Caco-2 (cell line): ENCODE data around the gene RPS6KA4. TPM values are rescaled to one million over a fixed set of nuclear protein-coding genes. Genes with fewer than 3 reads are reported as not detected.

ENCODE experiments used
- BruUV-seq: library from RNA; stranded (reverse); fragments of 400-500 nt; replicated peaks from 2 replicates; lab custom pipeline; 2021; lab: Mats Ljungman, UMichigan
- CTCF ChIA-PET: fragments of 300-600 bp; sonication (Branson Sonifier 250); formaldehyde crosslinking; loops from one replicate; lab custom pipeline; 2022; ENCODE audit warnings: antibody characterized with exemption; lab: Charles Lee
- POLR2A ChIA-PET: fragments of 300-600 bp; sonication (Branson Sonifier 250); formaldehyde crosslinking; loops from one replicate; lab custom pipeline; 2022; ENCODE audit warnings: antibody characterized with exemption; lab: Charles Lee
- DNase-seq, 2 experiments: peaks; one replicate each; pipeline versions ENCODE4 v3.0.0 to v3.0.0-alpha.2; 2020 to 2022
- H3K27me3 ChIP-seq: replicated peaks from 2 replicates; pipeline ENCODE4 v1.6.0; 2011; ENCODE audit warnings: low read length; ENCODE audit not compliant: control insufficient read depth, insufficient read depth
- H3K36me3 ChIP-seq: 2 replicates; pipeline ENCODE4 v1.5.1; 2011; ENCODE audit warnings: low read length; ENCODE audit not compliant: control insufficient read depth, insufficient read depth
- H3K4me1 ChIP-seq: fragments of 250-450 bp; sonication (Bioruptor Pico); 2 replicates; pipeline ENCODE4 v1.5.1; 2020; ENCODE audit warnings: mild to moderate bottlenecking
- H3K4me3 ChIP-seq: 2 replicates; pipeline ENCODE4 v1.5.1; 2011; ENCODE audit warnings: low read depth, mild to moderate bottlenecking, control low read depth, low read length
- H3K9me3 ChIP-seq: fragments of 250-450 bp; sonication (Bioruptor Pico); 2 replicates; pipeline ENCODE4 v1.5.1; 2020; ENCODE audit warnings: mild to moderate bottlenecking, moderate library complexity
- H3K27ac Mint-ChIP-seq: one replicate; pipeline ENCODE4 v1.8.0; 2022; ENCODE audit warnings: mixed read lengths; ENCODE audit not compliant: unreplicated experiment
- H3K27me3 Mint-ChIP-seq: one replicate; pipeline ENCODE4 v1.8.0; 2022; ENCODE audit warnings: mixed read lengths; ENCODE audit not compliant: insufficient read depth, unreplicated experiment
- H3K36me3 Mint-ChIP-seq: one replicate; pipeline ENCODE4 v1.8.0; 2022; ENCODE audit warnings: mild to moderate bottlenecking, mixed read lengths; ENCODE audit not compliant: insufficient read depth, unreplicated experiment
- H3K4me1 Mint-ChIP-seq: one replicate; pipeline ENCODE4 v1.8.0; 2022; ENCODE audit warnings: low read depth, mixed read lengths; ENCODE audit not compliant: unreplicated experiment
- H3K4me3 Mint-ChIP-seq: one replicate; pipeline ENCODE4 v1.8.0; 2022; ENCODE audit warnings: mild to moderate bottlenecking, moderate library complexity, mixed read lengths; ENCODE audit not compliant: unreplicated experiment
- H3K9me3 Mint-ChIP-seq: one replicate; pipeline ENCODE4 v1.8.0; 2022; ENCODE audit warnings: mixed read lengths; ENCODE audit not compliant: unreplicated experiment
- CTCF ChIP-seq, 2 experiments: fragments of 200-600 bp in 1 of 2; IDR thresholded peaks; 1 replicate in 1 of 2; 2 replicates in 1 of 2; pipeline versions ENCODE4 v1.5.1 to v1.8.0; 2011 to 2022; ENCODE audit warnings: antibody characterized with exemption in 1 of 2, control low read depth in 1 of 2, inconsistent platforms in 1 of 2, low read depth in 1 of 2, low read length in 1 of 2, mild to moderate bottlenecking in 1 of 2, moderate library complexity in 1 of 2; ENCODE audit not compliant: insufficient read depth in 1 of 2, severe bottlenecking in 1 of 2, unreplicated experiment in 1 of 2
- intact Hi-C: fragments of 100-400 bp; cut with micrococcal nuclease; formaldehyde crosslinking; loops from one replicate; pipeline ENCODE4 v1.10.0; 2022; ENCODE audit not compliant: unreplicated experiment
- total RNA-seq: library from RNA; stranded (reverse); gene quantifications from 2 replicates; pipeline ENCODE4 v1.2.3, GENCODE V29; 2022

Gene RPS6KA4
- total RNA-seq, 1 experiment from 2014 or later = 95.7 TPM

GRCh38 chr11:64376071-64376470, 17.1 kb downstream of the RPS6KA4 start:
- POLR2A ChIA-PET = no interaction called here
- TF ChIP-seq CTCF (IDR thresholded peaks at IDR 0.05; ENCODE audit: insufficient read depth in 1 of 2, low read depth in 1 of 2, low read length in 1 of 2, severe bottlenecking in 1 of 2, unreplicated experiment in 1 of 2) = no peak
- no peak for DNase-seq
- Mint-ChIP-seq H3K4me1 (peaks cover 7% of the 10 kb centered on the region), H3K4me3 (no peak overlapping the region), H3K36me3 (peaks cover 26% of the 10 kb centered on the region), H3K27ac (no peak overlapping the region), H3K27me3 (no peaks in the 10 kb centered on the region), H3K9me3 (no peaks in the 10 kb centered on the region)
- intact Hi-C loops = no loop called here
- Histone ChIP-seq H3K27me3 (no peaks in the 10 kb centered on the region), H3K4me1 (peaks cover 3% of the 10 kb centered on the region; the same call in 1 of the 2 replicates), H3K36me3 (no peaks in the 10 kb centered on the region), H3K9me3 (no peaks in the 10 kb centered on the region), H3K4me3 (no peak overlapping the region)
- CTCF ChIA-PET = no interaction called here
- no TSS peak for BruUV-seq

- TF ChIP-seq CTCF (IDR thresholded peaks at IDR 0.05; ENCODE audit: insufficient read depth in 1 of 2, low read depth in 1 of 2, low read length in 1 of 2, severe bottlenecking in 1 of 2, unreplicated experiment in 1 of 2) = no peak
- no peaks in the 10 kb centered on the region for H3K27me3 ChIP-seq
- Mint-ChIP-seq H3K27me3 (no peaks in the 10 kb centered on the region), H3K27ac (no peak overlapping the region), H3K9me3 (no peaks in the 10 kb centered on the region), H3K4me3 (no peak overlapping the region), H3K4me1 (peaks cover 12% of the 10 kb centered on the region), H3K36me3 (peaks cover 6% of the 10 kb centered on the region)
- no TSS peak for BruUV-seq
- ChIA-PET CTCF (no interaction called here), POLR2A (no interaction called here)
- H3K36me3 ChIP-seq = no peaks in the 10 kb centered on the region
- peaks cover 21% of the 10 kb centered on the region for H3K4me1 ChIP-seq
- H3K4me3 ChIP-seq = no peak overlapping the region
- intact Hi-C loops = no loop called here
- H3K9me3 ChIP-seq = no peaks in the 10 kb centered on the region
- DNase-seq = no peak
These were observed 19.4 kb downstream of the RPS6KA4 start for GRCh38 chr11:64378335-64378880.

GRCh38 chr11:64379160-64379559, 20.2 kb downstream of the RPS6KA4 start:
- TF ChIP-seq CTCF (IDR thresholded peaks at IDR 0.05; ENCODE audit: insufficient read depth in 1 of 2, low read depth in 1 of 2, low read length in 1 of 2, severe bottlenecking in 1 of 2, unreplicated experiment in 1 of 2) = no peak
- Histone ChIP-seq H3K9me3 (no peaks in the 10 kb centered on the region), H3K27me3 (no peaks in the 10 kb centered on the region), H3K4me3 (no peak overlapping the region), H3K4me1 (peaks cover 25% of the 10 kb centered on the region), H3K36me3 (no peaks in the 10 kb centered on the region; the same call in 1 of the 2 replicates)
- no peak for DNase-seq
- H3K27ac Mint-ChIP-seq = no peak overlapping the region
- no TSS peak for BruUV-seq
- CTCF ChIA-PET = no interaction called here
- no peak overlapping the region for H3K4me3 Mint-ChIP-seq
- peaks cover 12% of the 10 kb centered on the region for H3K4me1 Mint-ChIP-seq
- no peaks in the 10 kb centered on the region for H3K9me3 Mint-ChIP-seq
- H3K36me3 Mint-ChIP-seq = peaks cover 6% of the 10 kb centered on the region
- intact Hi-C loops = no loop called here
- no peaks in the 10 kb centered on the region for H3K27me3 Mint-ChIP-seq
- POLR2A ChIA-PET = no interaction called here
